ENCODE data around the gene PLEKHM2. TPM values are rescaled to one million over a fixed set of nuclear protein-coding genes. Genes with fewer than 3 reads are reported as not detected.

The PLEKHM2 gene
- total and polyA plus RNA-seq, 2 of the 8 experiments (the other 6 are each of a cell fraction or from before 2014, with no cell fraction given) = 38.3 to 47.6 TPM

DNA sequence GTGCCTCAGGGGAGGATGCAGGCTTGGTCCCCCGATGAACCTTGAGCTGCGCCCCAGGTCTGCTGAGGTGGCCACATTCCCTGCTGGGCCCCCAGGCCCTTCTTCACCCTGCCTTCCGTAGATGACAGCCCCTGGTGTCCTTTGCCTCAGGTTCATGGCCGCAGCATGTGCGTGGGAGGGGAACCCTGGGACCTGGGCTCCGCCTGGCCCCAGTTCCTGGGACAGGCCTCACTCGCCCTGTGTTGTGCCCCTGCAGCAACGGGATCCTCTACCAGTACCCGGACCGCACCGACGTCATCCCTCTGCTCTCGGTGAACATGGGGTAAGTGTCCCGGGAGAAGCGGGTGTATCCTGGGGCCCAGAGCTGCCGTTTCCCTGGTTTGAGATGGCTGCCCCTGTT is 46.8 kb downstream of the PLEKHM2 start (continued):
- no peak for TF ChIP-seq KDM1A (IDR thresholded peaks at IDR 0.05; ENCODE audit: borderline replicate concordance, low read length)
- no peak for TF ChIP-seq ASH2L (IDR thresholded peaks at IDR 0.05; ENCODE audit: low read length)
- no peak for TF ChIP-seq RXRA (IDR thresholded peaks at IDR 0.05; ENCODE audit: insufficient read depth, low read depth, low read length)
- no peak for TF ChIP-seq TEAD4 (IDR thresholded peaks at IDR 0.05; ENCODE audit: low read depth, low read length)
- no peak for TF ChIP-seq TBP (IDR thresholded peaks at IDR 0.05; ENCODE audit: low read depth, low read length)
- no peak for TF ChIP-seq MAFK (IDR thresholded peaks at IDR 0.05; ENCODE audit: low read depth, low read length)

Measured in H1 (cell line).